Psoas muscle (tissue), 8 donors: ENCODE data around the gene NTRK2. TPM values are rescaled to one million over a fixed set of nuclear protein-coding genes. Genes with fewer than 3 reads are reported as not detected.

Experiments
- ATAC-seq, 4 donors: fragments of 200-7000 bp; cut with Tn5 transposase; one replicate each; pipeline ENCODE4 v1.9.1; 2020; ENCODE audit warnings: moderate library complexity in 3 of 4, mild to moderate bottlenecking in 2 of 4
- DNase-seq, 2 donors: peaks; one replicate each; pipeline ENCODE4 v3.0.0-alpha.2; 2020
- H3K27ac ChIP-seq: fragments of 200-600 bp; one replicate; pipeline ENCODE4 v1.8.0; 2022
- H3K27me3 ChIP-seq, 3 donors: fragments of 200-600 bp in 1 of 3; one replicate each; pipeline versions ENCODE4 v1.6.1 to v1.8.0; 2013 to 2022; ENCODE audit warnings: low read length in 2 of 3, mild to moderate bottlenecking in 2 of 3, moderate library complexity in 1 of 3; ENCODE audit not compliant: insufficient read depth in 3 of 3
- H3K36me3 ChIP-seq, 2 donors: fragments of 200-600 bp in 1 of 2; one replicate each; pipeline versions ENCODE4 v1.6.1 to v1.8.0; 2013 to 2022; ENCODE audit warnings: low read depth in 1 of 2, mild to moderate bottlenecking in 1 of 2, moderate library complexity in 1 of 2; ENCODE audit not compliant: insufficient read depth in 1 of 2
- H3K4me1 ChIP-seq: fragments of 200-600 bp; one replicate; pipeline ENCODE4 v1.8.0; 2022
- H3K4me3 ChIP-seq: fragments of 200-600 bp; one replicate; pipeline ENCODE4 v1.8.0; 2022; ENCODE audit warnings: mild to moderate bottlenecking
- H3K9me3 ChIP-seq: fragments of 200-600 bp; one replicate; pipeline ENCODE4 v1.8.0; 2022
- WGBS, 3 donors: extraction: QIAGEN DNeasy Blood & Tissue Kit; methylation state at CpG; one replicate each; pipeline versions ENCODE4 v1.1.6 to v1.1.7; 2013; 5-methylcytosine and 5-hydroxymethylcytosine counted together
- intact Hi-C, 2 donors: fragments of 100-400 bp; cut with DNase I; formaldehyde crosslinking; loops; one replicate each; pipeline versions ENCODE4 v1.11.0 to v1.14.2; 2022
- polyA plus RNA-seq, 3 donors: library from polyadenylated mRNA; stranded (reverse); fragments of 200-250 nt; gene quantifications; one replicate each; pipeline ENCODE4 v1.2.3, GENCODE V29; 2013
- total RNA-seq, 4 donors: library from RNA; stranded (reverse); fragmentation: NEBNext Ultra II Directional in 2 of 4; extraction: Animal tissue kit (Norgen Biotek cat#: 25700) in 2 of 4; gene quantifications; one replicate each; pipeline versions ENCODE4 v1.2.1 to v1.2.4, GENCODE V29; 2021 to 2023
- TF ChIP-seq, protein P1 (sequence below): fragments of 200-600 bp; IDR thresholded peaks from one replicate; pipeline ENCODE4 v1.8.0; 2022; ENCODE audit warnings: antibody characterized with exemption
- donor health status: healthy with polysubstance abuse.
- donor health status: DM: no; HTN: no; CAD: no; lungs with moderate emphysema.
- donor health status: Bipolar disorder and iron deficiency.
- donor health status: healthy.
- donor health status: DM: yes; HTN: yes; CAD: no.
- donor health status: DM: no; HTN: no; CAD: no.
- donor health status: DM: no; HTN: no; CAD: no.
- donor health status: DM: yes; HTN: yes; CAD: no.

NTRK2 gene
- total and polyA plus RNA-seq, 7 donors: 0.46 to 3.6 (median 1.4) TPM

DNA sequence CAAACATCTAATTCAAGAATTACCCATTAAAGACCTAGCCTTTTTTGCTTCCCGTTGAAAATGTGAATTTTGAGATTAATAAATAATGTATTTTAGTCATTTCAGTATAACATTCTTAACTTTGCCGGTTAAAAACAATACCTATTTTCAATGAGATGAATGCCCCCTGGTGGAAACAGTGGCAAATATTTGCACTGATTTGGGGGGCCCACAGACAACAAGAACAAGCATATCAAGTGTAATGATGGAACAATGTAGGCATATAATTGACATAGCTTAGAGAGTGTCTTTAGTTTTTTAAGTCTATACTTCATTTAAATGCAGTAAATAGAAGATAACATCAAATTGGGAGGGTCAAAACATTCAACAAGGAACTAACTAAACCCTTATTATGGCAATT is 111.9 kb downstream of the NTRK2 start:
- TF ChIP-seq, protein P1, sequence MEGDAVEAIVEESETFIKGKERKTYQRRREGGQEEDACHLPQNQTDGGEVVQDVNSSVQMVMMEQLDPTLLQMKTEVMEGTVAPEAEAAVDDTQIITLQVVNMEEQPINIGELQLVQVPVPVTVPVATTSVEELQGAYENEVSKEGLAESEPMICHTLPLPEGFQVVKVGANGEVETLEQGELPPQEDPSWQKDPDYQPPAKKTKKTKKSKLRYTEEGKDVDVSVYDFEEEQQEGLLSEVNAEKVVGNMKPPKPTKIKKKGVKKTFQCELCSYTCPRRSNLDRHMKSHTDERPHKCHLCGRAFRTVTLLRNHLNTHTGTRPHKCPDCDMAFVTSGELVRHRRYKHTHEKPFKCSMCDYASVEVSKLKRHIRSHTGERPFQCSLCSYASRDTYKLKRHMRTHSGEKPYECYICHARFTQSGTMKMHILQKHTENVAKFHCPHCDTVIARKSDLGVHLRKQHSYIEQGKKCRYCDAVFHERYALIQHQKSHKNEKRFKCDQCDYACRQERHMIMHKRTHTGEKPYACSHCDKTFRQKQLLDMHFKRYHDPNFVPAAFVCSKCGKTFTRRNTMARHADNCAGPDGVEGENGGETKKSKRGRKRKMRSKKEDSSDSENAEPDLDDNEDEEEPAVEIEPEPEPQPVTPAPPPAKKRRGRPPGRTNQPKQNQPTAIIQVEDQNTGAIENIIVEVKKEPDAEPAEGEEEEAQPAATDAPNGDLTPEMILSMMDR: peak; percentile 20
- ATAC-seq (no peak), DNase-seq (no peak)
- intact Hi-C loops: no loop called here
- Histone ChIP-seq H3K4me3 (no peak overlapping the region), H3K4me1 (no peaks in the 10 kb centered on the region), H3K27me3 (no peaks in the 10 kb centered on the region), H3K9me3 (no peaks in the 10 kb centered on the region), H3K27ac (no peak overlapping the region), H3K36me3 (no peaks in the 10 kb centered on the region)
- whole genome bisulfite sequencing, 3 donors: 32 to 50% (median 35%) methylated on average over 2 of the region's 2 CpGs

DNA sequence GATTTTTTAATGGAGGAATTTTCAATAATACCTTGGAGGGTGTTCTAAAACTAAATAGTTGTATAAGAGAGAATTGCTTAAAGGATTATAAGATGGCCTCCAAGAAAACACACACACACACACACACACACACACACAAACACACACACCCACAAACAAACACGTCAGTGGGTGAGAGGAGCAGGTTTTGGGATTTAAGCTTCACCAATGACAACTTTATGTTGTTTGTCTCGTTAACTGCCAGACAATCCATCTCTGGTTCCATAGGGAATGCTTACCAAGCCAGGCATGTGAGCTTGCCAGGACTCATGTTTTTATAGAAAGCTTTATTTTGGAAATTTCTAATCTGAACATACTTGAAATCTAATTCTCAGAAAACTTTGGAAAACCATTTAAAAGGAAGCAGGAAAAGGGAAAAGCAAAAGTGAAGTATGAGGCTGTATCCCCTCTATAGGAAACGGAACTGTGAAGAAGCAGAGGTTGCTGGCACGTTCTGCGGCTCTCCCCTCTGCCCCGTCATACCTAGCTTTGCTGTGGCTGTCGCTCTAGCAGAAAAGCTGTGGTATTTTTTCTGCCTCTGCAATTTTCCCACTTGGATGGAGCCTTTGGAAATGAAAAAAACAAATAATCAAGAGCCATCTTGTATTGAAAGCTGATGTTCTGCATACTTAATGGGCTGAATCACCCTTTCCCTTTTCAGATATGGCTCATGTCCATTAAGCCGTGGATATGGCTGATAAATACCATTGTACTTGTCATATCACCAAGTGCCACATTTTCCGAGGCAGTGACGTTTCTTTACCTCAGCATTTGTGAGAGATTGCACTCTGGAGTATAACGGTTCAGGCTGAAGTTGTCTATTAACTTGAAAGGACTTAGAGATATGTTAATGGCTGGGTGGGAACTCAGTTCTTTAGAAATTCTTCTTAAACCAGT is 112.7 kb downstream of the NTRK2 start:
- intact Hi-C loops: no loop called here
- ATAC-seq (no peak), DNase-seq (no peak)
- Histone ChIP-seq H3K36me3 (no peaks in the 10 kb centered on the region), H3K27me3 (no peaks in the 10 kb centered on the region), H3K4me3 (no peak overlapping the region), H3K4me1 (no peaks in the 10 kb centered on the region), H3K27ac (no peak overlapping the region), H3K9me3 (no peaks in the 10 kb centered on the region)
- 63 to 69% (median 66%) methylated on average over 11 of the region's 11 CpGs for WGBS, 3 donors
- TF ChIP-seq, protein P1: no peak

DNA sequence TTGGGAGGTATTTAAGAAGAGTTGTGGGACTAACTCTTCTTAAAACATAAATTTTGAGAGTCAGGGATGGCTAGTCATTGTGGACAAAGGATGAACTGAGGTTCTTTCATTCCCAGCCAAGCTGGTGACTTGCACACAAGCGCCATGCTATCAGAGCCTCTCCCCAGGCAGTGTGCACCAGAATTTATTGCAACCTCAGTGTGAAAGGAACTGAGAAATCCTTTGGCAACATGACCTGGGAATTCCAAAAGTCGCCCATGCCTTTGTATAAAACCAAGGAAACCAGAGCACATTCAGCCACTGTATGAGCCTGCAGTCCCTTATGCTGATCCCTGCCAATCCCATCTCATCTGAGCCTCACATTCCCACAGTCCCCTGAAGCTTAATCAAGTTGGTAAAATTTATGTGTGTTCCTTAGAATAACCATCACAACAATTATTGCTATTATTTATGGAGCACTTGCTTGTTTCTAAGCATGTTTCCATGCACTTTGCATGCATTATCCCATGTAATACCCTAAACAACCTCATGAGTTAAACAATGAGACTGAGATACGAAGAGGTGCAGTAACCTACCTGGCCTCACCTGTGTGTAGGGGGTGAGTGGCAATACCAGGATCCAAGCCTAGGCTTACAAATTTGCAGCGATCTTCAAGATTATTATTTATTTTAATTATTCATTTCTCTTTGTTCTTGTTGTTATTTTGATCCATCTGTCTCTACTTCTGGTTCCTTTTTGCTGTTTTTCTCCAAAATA is 116.4 kb downstream of the NTRK2 start:
- ATAC-seq: no peak
- no peaks in the 10 kb centered on the region for H3K9me3 ChIP-seq
- H3K4me1 ChIP-seq: no peaks in the 10 kb centered on the region
- TF ChIP-seq, protein P1: no peak
- H3K27ac ChIP-seq: no peak overlapping the region
- no peaks in the 10 kb centered on the region for H3K27me3 ChIP-seq
- no peak for DNase-seq
- no peaks in the 10 kb centered on the region for H3K36me3 ChIP-seq
- intact Hi-C loops: no loop called here
- 74 to 84% (median 75%) methylated on average over 4 of the region's 4 CpGs for WGBS, 3 donors
- H3K4me3 ChIP-seq: no peak overlapping the region

DNA sequence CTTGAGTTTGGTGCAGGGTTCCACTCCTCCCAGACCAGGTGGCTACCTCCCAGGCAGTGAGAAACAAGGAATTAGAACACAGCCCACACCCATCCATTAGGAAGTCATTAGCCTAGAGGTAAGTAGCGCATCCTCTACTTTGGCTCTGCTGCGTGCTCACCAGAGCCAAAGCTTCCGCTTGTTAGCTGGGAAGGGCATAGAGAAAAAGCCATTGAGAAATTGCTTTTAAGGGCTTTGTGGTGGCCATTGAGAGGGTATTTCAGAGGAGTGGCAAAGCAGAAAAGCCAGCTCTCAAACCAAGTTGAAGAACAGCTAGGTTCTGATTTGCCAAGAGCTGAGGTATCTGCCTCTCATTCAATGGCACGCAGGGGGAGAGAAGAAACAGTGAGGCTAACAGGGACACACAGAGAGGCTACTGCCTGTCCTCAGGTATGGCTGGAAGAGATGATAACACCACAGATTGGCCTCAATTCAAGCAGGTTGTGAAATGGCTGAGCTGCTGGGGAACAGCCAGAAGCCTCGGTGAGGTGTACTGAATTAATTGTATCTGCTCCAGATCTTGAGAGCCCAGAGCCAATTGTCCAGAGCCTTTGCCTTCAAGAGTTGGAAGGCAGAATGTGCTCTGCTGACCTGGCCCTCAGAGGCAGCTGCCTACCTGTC is 119.4 kb downstream of the NTRK2 start:
- ATAC-seq: no peak
- no peak overlapping the region for H3K27ac ChIP-seq
- H3K9me3 ChIP-seq: no peaks in the 10 kb centered on the region
- no peaks in the 10 kb centered on the region for H3K36me3 ChIP-seq
- H3K4me1 ChIP-seq: no peaks in the 10 kb centered on the region
- DNase-seq: no peak
- H3K27me3 ChIP-seq: no peaks in the 10 kb centered on the region
- intact Hi-C loops: no loop called here
- no peak overlapping the region for H3K4me3 ChIP-seq
- TF ChIP-seq, protein P1: no peak
- WGBS, 3 donors: 87 to 88% (median 87%) methylated on average over 5 of the region's 5 CpGs
